Measurements from ENCODE around the gene ZNF80.

Gene ZNF80

GRCh38 chr3:114231616-114232015 lies 5.8 kb downstream of the ZNF80 start:
- H3K4me1 Mint-ChIP-seq = peaks cover 90% of the 10 kb centered on the region
- peak overlapping the region; percentile 83 for H3K27ac Mint-ChIP-seq

GRCh38 chr3:114227076-114227475 lies 10.3 kb downstream of the ZNF80 start:
- no peaks in the 10 kb centered on the region for H3K27me3 Mint-ChIP-seq
- H3K9me3 Mint-ChIP-seq = peaks cover 20% of the 10 kb centered on the region
- H3K4me3 Mint-ChIP-seq = peak overlapping the region; percentile 75
- H3K4me1 Mint-ChIP-seq = peaks cover 90% of the 10 kb centered on the region
- peaks cover 26% of the 10 kb centered on the region for H3K36me3 Mint-ChIP-seq
- H3K27ac Mint-ChIP-seq = peak overlapping the region; percentile 57

More at GRCh38 chr3:114231616-114232015, 5.8 kb downstream of the ZNF80 start:
- H3K36me3 Mint-ChIP-seq = peaks cover 1% of the 10 kb centered on the region
- H3K27me3 Mint-ChIP-seq = no peaks in the 10 kb centered on the region
- peak overlapping the region; percentile 19 for H3K4me3 Mint-ChIP-seq
- H3K9me3 Mint-ChIP-seq = no peaks in the 10 kb centered on the region

- Mint-ChIP-seq H3K27ac (peak overlapping the region; percentile 97), H3K4me3 (peak overlapping the region; percentile 75), H3K27me3 (no peaks in the 10 kb centered on the region), H3K9me3 (peaks cover 20% of the 10 kb centered on the region), H3K4me1 (peaks cover 90% of the 10 kb centered on the region), H3K36me3 (peaks cover 26% of the 10 kb centered on the region)
Measured at GRCh38 chr3:114226313-114226712, 11.1 kb downstream of the ZNF80 start.

DNA sequence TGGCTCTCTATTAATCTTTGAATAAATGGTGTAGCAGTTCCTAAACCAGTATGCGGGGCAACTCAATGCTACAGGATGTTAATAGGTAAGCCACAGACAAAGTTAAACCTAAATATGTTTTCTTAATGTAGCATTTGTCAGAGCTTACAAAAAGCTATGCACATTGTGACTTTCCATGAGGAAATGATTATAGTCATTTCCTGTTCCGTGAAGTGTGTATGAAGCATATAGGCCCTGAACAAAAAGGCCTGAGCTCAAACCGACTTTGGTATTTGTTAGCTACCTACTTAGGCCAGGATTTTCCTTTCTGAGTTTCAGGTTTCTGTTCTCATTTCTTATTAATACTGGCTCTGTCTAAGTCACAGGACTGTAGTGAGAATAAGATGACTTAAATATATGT lies 14.2 kb downstream of the ZNF80 start:
- Mint-ChIP-seq H3K4me1 (peaks cover 78% of the 10 kb centered on the region), H3K36me3 (peaks cover 27% of the 10 kb centered on the region), H3K9me3 (peaks cover 20% of the 10 kb centered on the region), H3K27me3 (no peaks in the 10 kb centered on the region), H3K4me3 (peak overlapping the region; percentile 69), H3K27ac (peak overlapping the region; percentile 99)

DNA sequence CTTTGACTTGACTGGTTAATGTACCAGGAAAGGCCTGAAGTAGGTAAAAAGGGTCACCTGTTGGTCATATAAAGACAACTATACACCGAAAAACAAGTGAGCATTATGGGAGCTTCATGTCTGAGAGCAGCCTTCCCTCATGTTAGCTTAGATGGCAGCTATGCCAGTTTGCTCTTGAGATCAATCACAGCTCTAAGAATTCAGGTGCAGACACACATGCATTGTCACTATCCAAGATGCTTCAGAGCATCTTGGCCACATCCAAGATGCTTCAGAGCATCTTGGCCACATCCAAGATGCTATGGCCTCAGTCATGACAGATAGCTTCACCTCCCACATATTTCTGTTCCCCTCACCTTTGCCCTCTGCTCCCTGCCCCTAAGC lies 15.5 kb downstream of the ZNF80 start:
- Mint-ChIP-seq H3K27ac (peak overlapping the region; percentile 62), H3K36me3 (peaks cover 26% of the 10 kb centered on the region), H3K4me3 (peak overlapping the region; percentile 36), H3K4me1 (peaks cover 66% of the 10 kb centered on the region), H3K9me3 (peaks cover 20% of the 10 kb centered on the region), H3K27me3 (no peaks in the 10 kb centered on the region)

- Mint-ChIP-seq H3K27me3 (no peaks in the 10 kb centered on the region), H3K36me3 (peaks cover 24% of the 10 kb centered on the region), H3K9me3 (peaks cover 18% of the 10 kb centered on the region), H3K4me3 (no peak overlapping the region), H3K4me1 (peaks cover 60% of the 10 kb centered on the region), H3K27ac (peak overlapping the region; percentile 62)
Measured at GRCh38 chr3:114221165-114221880, 16.1 kb downstream of the ZNF80 start.

- H3K36me3 Mint-ChIP-seq = peaks cover 10% of the 10 kb centered on the region
- no peaks in the 10 kb centered on the region for H3K27me3 Mint-ChIP-seq
- H3K4me1 Mint-ChIP-seq = peaks cover 47% of the 10 kb centered on the region
- H3K27ac Mint-ChIP-seq = peak overlapping the region; percentile 52
- no peak overlapping the region for H3K4me3 Mint-ChIP-seq
- H3K9me3 Mint-ChIP-seq = peaks cover 5% of the 10 kb centered on the region
Measured at GRCh38 chr3:114219741-114220140, 17.6 kb downstream of the ZNF80 start.

GRCh38 chr3:114218578-114219185 lies 18.7 kb downstream of the ZNF80 start:
- Mint-ChIP-seq H3K36me3 (peaks cover 4% of the 10 kb centered on the region), H3K27me3 (no peaks in the 10 kb centered on the region), H3K4me1 (peaks cover 38% of the 10 kb centered on the region), H3K9me3 (peaks cover 5% of the 10 kb centered on the region), H3K27ac (peak overlapping the region; percentile 31), H3K4me3 (no peak overlapping the region)

DNA sequence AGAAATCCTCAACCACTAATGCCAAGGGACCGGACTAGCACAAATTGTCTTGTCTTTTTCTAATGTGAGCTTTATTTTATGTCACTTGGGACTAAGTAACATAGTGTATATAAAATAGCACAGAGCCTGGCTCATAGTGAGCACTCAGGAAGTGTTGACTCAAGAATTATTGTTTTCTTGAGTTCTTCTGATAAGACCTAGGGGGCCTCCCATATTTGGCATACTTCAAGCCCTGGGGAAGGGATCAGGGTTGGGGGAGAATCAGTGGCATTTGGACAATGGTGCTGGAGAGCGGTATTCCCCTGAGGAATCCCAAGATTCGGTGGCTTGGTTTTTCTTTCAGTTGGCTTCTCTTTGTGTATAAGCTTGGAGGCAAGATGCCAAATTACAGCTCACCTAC lies 19.4 kb downstream of the ZNF80 start:
- Mint-ChIP-seq H3K27ac (no peak overlapping the region), H3K4me1 (peaks cover 31% of the 10 kb centered on the region), H3K27me3 (no peaks in the 10 kb centered on the region), H3K36me3 (peaks cover 1% of the 10 kb centered on the region), H3K9me3 (no peaks in the 10 kb centered on the region), H3K4me3 (no peak overlapping the region)

DNA sequence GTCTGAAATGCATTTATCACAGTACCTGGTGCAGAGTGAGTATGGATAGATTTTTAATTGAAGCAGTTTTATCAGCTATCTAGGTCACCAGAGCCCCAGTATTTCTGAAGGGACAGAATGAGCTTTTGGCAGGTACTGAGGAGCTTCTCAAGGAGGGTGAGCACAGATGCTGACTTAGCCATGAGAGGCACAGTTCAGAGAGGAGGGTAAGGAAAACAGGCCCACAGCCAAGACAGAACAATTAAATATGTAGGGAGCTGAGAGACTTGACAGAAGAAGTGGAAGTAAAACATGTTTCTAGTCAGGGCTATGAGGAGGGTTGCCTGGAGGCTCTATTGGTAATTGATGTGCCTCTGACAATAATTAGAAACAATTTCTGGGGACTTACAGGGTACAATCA lies 20.1 kb downstream of the ZNF80 start:
- H3K4me1 Mint-ChIP-seq = peaks cover 25% of the 10 kb centered on the region
- H3K27ac Mint-ChIP-seq = peak overlapping the region; percentile 79
- peaks cover 1% of the 10 kb centered on the region for H3K36me3 Mint-ChIP-seq
- no peak overlapping the region for H3K4me3 Mint-ChIP-seq
- no peaks in the 10 kb centered on the region for H3K9me3 Mint-ChIP-seq
- no peaks in the 10 kb centered on the region for H3K27me3 Mint-ChIP-seq

DNA sequence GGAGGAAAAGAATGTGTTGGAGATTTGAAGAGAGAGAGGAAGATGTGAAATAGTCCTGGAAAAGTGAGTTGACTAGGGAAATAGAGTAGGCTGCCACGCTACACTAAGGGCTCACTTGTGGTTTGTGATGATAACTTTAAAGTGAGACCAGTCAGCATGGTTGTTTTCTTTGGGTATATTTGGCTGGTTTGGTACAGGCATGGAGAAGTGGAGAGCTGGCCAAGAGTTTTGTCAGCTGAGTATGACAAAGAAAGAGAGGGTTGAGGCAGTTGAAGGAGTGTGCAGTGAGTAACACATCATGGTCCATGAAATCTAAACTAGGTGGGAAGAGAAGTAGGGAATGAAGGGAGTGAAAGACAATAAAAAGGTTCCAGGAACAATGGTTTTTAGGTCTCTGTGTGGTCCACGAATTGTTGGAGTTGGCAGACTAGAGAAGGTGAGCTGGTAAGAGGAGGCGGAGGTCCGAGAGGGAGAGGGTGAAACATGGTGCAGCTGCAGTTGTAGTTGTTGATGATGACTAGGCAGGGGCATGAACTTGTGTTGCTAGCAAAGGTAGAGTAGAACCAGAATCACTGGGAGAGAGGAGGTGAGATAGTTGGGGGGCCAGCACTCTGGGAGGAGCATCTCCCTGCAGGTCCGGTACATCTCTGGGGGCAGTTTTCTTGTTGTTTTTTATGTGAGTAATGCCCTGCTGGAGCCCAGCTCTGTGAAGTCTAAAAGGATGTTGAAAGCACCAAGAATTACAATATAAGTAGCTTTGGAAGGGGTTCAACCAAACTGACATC lies 21.0 kb downstream of the ZNF80 start:
- Mint-ChIP-seq H3K9me3 (no peaks in the 10 kb centered on the region), H3K36me3 (peaks cover 1% of the 10 kb centered on the region), H3K4me3 (no peak overlapping the region), H3K27me3 (no peaks in the 10 kb centered on the region), H3K4me1 (peaks cover 16% of the 10 kb centered on the region), H3K27ac (no peak overlapping the region)

DNA sequence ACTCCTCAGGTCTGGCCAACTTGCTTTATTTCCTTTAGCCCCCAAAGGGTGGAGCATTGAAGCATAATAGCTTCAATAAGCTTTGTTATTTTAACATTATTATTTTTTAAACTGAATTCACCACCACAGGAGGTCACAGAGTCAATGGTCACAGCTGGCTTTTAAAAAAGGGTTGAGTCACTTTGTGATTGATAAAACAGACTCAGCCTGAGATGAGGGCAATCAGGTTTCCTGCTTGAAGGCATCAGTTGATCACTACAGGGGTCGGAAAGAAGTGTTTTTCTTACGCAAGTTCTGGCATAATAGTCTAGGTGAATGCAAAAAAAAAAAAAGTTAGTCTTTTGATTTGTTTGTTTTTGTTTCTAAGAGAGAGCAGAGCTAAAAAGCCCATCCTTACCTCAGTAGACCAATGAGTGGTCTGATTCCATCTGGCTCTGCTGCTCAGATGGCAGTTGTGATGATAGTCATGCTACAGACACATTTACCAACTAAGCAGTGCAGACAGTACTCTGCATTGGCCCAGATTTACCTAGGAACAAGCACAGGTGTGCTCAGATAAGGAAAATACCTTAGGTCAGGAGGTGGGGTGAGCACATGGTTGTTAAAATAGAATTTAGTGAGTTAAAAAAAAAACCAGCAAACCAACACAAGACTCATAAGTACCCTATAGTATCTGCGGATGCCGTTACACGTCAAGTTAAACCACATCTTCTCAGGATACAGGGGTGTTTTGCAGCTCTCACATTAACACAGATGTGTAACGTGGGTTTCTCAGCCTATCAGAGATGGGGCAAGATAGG lies 22.6 kb downstream of the ZNF80 start:
- Mint-ChIP-seq H3K9me3 (no peaks in the 10 kb centered on the region), H3K4me1 (peaks cover 5% of the 10 kb centered on the region), H3K27ac (no peak overlapping the region), H3K36me3 (no peaks in the 10 kb centered on the region), H3K4me3 (no peak overlapping the region), H3K27me3 (no peaks in the 10 kb centered on the region)

DNA sequence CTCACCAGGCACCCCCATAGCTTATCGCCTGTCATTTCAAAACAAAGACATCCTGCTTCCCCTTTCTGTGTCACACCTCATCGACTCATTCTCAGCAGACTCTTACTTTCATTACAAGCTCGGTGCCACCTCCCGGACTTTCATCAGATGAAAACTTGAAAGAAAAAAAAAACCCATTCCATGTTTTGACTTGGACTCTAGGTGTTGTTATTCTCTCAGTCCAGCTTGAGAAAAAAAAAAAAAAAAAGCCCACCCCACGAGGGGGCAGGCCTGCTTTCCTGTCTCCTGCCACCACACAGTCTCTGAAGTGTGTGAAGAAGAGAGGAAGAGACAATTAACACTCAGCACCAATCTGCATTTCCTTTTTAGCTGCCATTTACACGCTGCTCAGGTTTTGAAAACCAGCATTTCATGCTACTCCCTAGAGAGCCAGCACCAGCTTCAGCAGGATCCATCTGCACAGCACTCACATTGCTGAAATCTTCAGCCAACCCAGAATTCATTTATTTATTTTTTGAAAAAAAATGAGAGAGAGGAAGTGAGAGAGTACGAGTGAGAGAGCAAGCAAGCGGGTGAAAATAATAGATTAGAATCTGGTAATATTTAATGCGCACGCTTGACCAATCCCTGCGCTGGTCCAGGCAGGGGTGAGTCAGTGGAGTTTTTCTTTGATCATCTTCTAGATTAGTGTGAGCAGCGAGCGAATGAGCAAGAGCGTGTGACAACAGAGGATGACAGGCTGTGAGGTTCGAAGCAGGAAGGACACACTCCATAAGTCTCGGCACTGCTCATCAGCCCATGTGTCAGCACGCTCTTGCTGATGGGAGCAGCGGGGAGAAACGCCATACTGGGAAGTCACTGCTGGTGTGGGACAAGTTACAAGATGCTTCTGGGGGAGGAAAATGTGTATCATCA lies 23.5 kb downstream of the ZNF80 start:
- Mint-ChIP-seq H3K27ac (no peak overlapping the region), H3K4me1 (no peaks in the 10 kb centered on the region), H3K9me3 (no peaks in the 10 kb centered on the region), H3K27me3 (no peaks in the 10 kb centered on the region), H3K4me3 (no peak overlapping the region), H3K36me3 (no peaks in the 10 kb centered on the region)

- Mint-ChIP-seq H3K27me3 (no peaks in the 10 kb centered on the region), H3K36me3 (no peaks in the 10 kb centered on the region), H3K4me3 (no peak overlapping the region), H3K4me1 (no peaks in the 10 kb centered on the region), H3K27ac (no peak overlapping the region), H3K9me3 (no peaks in the 10 kb centered on the region)
Measured at GRCh38 chr3:114213292-114213626, 24.1 kb downstream of the ZNF80 start.

DNA sequence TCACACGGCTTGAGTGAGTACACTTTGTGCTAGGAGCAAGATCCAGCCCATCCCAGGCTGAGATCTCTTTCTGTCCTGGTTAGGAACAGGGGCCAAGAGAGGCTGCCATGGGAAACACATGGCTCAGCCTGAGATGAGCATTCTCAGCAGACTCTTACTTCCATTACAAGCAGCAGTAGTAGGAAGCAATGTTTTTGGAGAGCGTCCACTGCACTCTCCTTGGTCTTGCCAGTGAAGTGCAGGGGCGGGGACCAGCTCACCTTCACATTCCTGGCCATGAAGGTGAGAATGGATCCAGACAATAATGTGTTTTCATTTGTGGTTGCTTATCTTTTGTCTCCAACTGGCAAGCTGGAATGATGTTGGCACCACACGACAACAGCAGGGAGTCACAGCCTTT lies 24.7 kb downstream of the ZNF80 start:
- no peaks in the 10 kb centered on the region for H3K9me3 Mint-ChIP-seq
- H3K4me3 Mint-ChIP-seq = no peak overlapping the region
- H3K36me3 Mint-ChIP-seq = no peaks in the 10 kb centered on the region
- no peaks in the 10 kb centered on the region for H3K4me1 Mint-ChIP-seq
- no peak overlapping the region for H3K27ac Mint-ChIP-seq
- no peaks in the 10 kb centered on the region for H3K27me3 Mint-ChIP-seq
